A549 (cell line): ENCODE results near the gene SF3A1. TPM values are rescaled to one million over a fixed set of nuclear protein-coding genes. Genes with fewer than 3 reads are reported as not detected.

ENCODE experiments used
- ATAC-seq, 2 experiments: fragments of 200-7000 bp in 1 of 2; fragments of >200 bp in 1 of 2; cut with Nextera tagmentation in 1 of 2; cut with Tn5 transposase in 1 of 2; 3 replicates each; pipeline versions ENCODE4 v1.8.0 to v1.9.1; 2018 to 2020; ENCODE audit warnings: mild to moderate bottlenecking in 1 of 2, moderate library complexity in 1 of 2
- CTCF ChIA-PET: fragments of 300-600 bp; sonication (Branson Sonifier 250); formaldehyde crosslinking; extraction: SDS; loops from one replicate; lab custom pipeline; 2021; ENCODE audit warnings: antibody characterized with exemption, inconsistent platforms; lab: Yijun Ruan, JAX
- POLR2A ChIA-PET: fragments of 350-600 bp; formaldehyde crosslinking; extraction: SDS; loops from one replicate; lab custom pipeline; 2021; ENCODE audit warnings: antibody characterized with exemption, inconsistent platforms; lab: Yijun Ruan, JAX
- DNase-seq, 2 experiments: peaks; one replicate each; pipeline versions ENCODE4 v3.0.0 to v3.0.0-alpha.2; 2011 to 2016; ENCODE audit warnings: low read depth in 1 of 2, low spot score in 1 of 2
- FAIRE-seq: peaks from 2 replicates; lab custom pipeline; 2011; peaks lifted over from hg19 to GRCh38; lab: Jason Lieb, UNC
- H3K27ac ChIP-seq, 2 experiments: fragments of >200 bp; sonication (Bioruptor Twin); formaldehyde crosslinking; 3 replicates each; pipeline ENCODE4 v1.5.1; 2016 to 2017
- H3K4me1 ChIP-seq: fragments of >200 bp; sonication (Bioruptor Twin); formaldehyde crosslinking; 3 replicates; pipeline ENCODE4 v1.6.1; 2016
- H3K4me2 ChIP-seq: fragments of >200 bp; sonication (Bioruptor Twin); formaldehyde crosslinking; 3 replicates; pipeline ENCODE4 v1.6.1; 2016
- H3K4me3 ChIP-seq: fragments of >200 bp; sonication (Bioruptor Twin); formaldehyde crosslinking; 3 replicates; pipeline ENCODE4 v1.5.1; 2016
- H3K9me3 ChIP-seq: fragments of >200 bp; sonication (Bioruptor Twin); formaldehyde crosslinking; 3 replicates; pipeline ENCODE4 v1.6.1; 2016
- ATOH8 ChIP-seq: fragments of 250-450 bp; sonication (Bioruptor Pico); IDR thresholded peaks from 2 replicates; pipeline ENCODE4 v1.5.0; 2020; ENCODE audit warnings: low read depth, mild to moderate bottlenecking, moderate library complexity
- CBX2 ChIP-seq: fragments of 200-600 bp; sonication (generic); IDR thresholded peaks from 2 replicates; pipeline ENCODE4 v1.6.1; 2016; ENCODE audit warnings: low read depth, mild to moderate bottlenecking, borderline replicate concordance
- CEBPB ChIP-seq, 2 experiments: fragments of >200 bp in 1 of 2; sonication (Bioruptor Twin) in 1 of 2; formaldehyde crosslinking in 1 of 2; IDR thresholded peaks; 2 replicates each; pipeline ENCODE4 v1.6.1; 2012 to 2016
- CHD4 ChIP-seq: fragments of 200-600 bp; sonication (generic); IDR thresholded peaks from 2 replicates; pipeline ENCODE4 v1.6.1; 2016; ENCODE audit warnings: antibody characterized with exemption, mild to moderate bottlenecking, borderline replicate concordance
- EHMT2 ChIP-seq: fragments of 200-600 bp; sonication (generic); IDR thresholded peaks from 2 replicates; pipeline ENCODE4 v1.6.1; 2016; ENCODE audit warnings: antibody characterized with exemption, low read depth, mild to moderate bottlenecking, moderate library complexity
- ESRRA ChIP-seq: fragments of 150-350 bp; IDR thresholded peaks from 2 replicates; pipeline ENCODE4 v1.6.1; 2014; ENCODE audit warnings: mild to moderate bottlenecking, low read length, borderline replicate concordance
- FOXS1 ChIP-seq: fragments of 250-450 bp; sonication (Bioruptor Pico); IDR thresholded peaks from 2 replicates; pipeline ENCODE4 v1.5.0; 2020; ENCODE audit warnings: mild to moderate bottlenecking, moderate library complexity
- HES2 ChIP-seq: fragments of >200 bp; sonication (Bioruptor Twin); formaldehyde crosslinking; IDR thresholded peaks from 2 replicates; pipeline ENCODE4 v1.6.1; 2016
- HMGXB4 ChIP-seq: fragments of 250-450 bp; sonication (Bioruptor Pico); IDR thresholded peaks from 2 replicates; pipeline ENCODE4 v1.5.0; 2021; ENCODE audit warnings: mild to moderate bottlenecking, moderate library complexity, borderline replicate concordance
- MAX ChIP-seq: IDR thresholded peaks from 2 replicates; pipeline ENCODE4 v1.6.1; 2012
- MAZ ChIP-seq: fragments of 150-350 bp; IDR thresholded peaks from 2 replicates; pipeline ENCODE4 v1.6.1; 2014; ENCODE audit warnings: antibody characterized with exemption, low read depth, low read length, borderline replicate concordance
- NFE2L2 ChIP-seq: fragments of 150-350 bp; conservative IDR thresholded peaks from 2 replicates; pipeline ENCODE4 v1.6.1; 2014; ENCODE audit warnings: low read length
- PHF8 ChIP-seq: fragments of 200-600 bp; sonication (generic); IDR thresholded peaks from 2 replicates; pipeline ENCODE4 v1.6.1; 2016; ENCODE audit warnings: low read depth, mild to moderate bottlenecking, antibody characterized with exemption, moderate library complexity, borderline replicate concordance
- REST ChIP-seq: fragments of 200-600 bp; sonication (generic); IDR thresholded peaks from 2 replicates; pipeline ENCODE4 v1.6.1; 2016; ENCODE audit warnings: antibody characterized with exemption, mild to moderate bottlenecking, moderate library complexity
- RNF2 ChIP-seq: fragments of 200-600 bp; sonication (generic); IDR thresholded peaks from 2 replicates; pipeline ENCODE4 v1.6.1; 2016; ENCODE audit warnings: low read depth, mild to moderate bottlenecking, antibody characterized with exemption, moderate library complexity, borderline replicate concordance
- SMC3 ChIP-seq: fragments of >200 bp; sonication (Bioruptor Twin); formaldehyde crosslinking; IDR thresholded peaks from 3 replicates; pipeline ENCODE4 v1.6.1; 2018; ENCODE audit warnings: inconsistent platforms
- TFCP2L1 ChIP-seq: fragments of 250-450 bp; sonication (Bioruptor Pico); IDR thresholded peaks from 2 replicates; pipeline ENCODE4 v1.5.0; 2021; ENCODE audit warnings: mild to moderate bottlenecking
- USF2 ChIP-seq: fragments of 450-650 bp; IDR thresholded peaks from 2 replicates; pipeline ENCODE4 v1.6.1; 2014; ENCODE audit warnings: antibody characterized with exemption
- ZFP36 ChIP-seq: fragments of 450-650 bp; IDR thresholded peaks from 2 replicates; pipeline ENCODE4 v1.6.1; 2014; ENCODE audit warnings: borderline replicate concordance; ENCODE audit not compliant: partially characterized antibody
- WGBS: methylation state at CpG from one replicate; pipeline ENCODE4 v1.1.6; 2017; ENCODE audit errors: missing lambda C conversion rate; 5-methylcytosine and 5-hydroxymethylcytosine counted together
- polyA plus RNA-seq, 4 experiments: library from polyadenylated mRNA; depleted of rRNA in 3 of 4; stranded (reverse); fragments of >200 nt; fragmentation: RNase III in 1 of 4; extraction: RNeasy Plus Mini Kit Qiagen cat#74134 plus additional on column Dnase treatment in 1 of 4; gene quantifications; 2 replicates in 3 of 4; 3 replicates in 1 of 4; pipeline ENCODE4 v1.2.3, GENCODE V29; 2011 to 2017
- TF ChIP-seq, protein P1 (sequence below): IDR thresholded peaks from 2 replicates; pipeline ENCODE4 v1.6.1; 2012

SF3A1 gene
- polyA plus RNA-seq, 2 of the 4 experiments (the other 2 are of a cell fraction) = 47.0 to 57.9 TPM

GRCh38 chr22:30358541-30358940 lies 1.8 kb upstream of the SF3A1 start:
- H3K9me3 ChIP-seq = no peaks in the 10 kb centered on the region
- FAIRE-seq = no peak
- no peak overlapping the region for H3K4me3 ChIP-seq
- WGBS = 86% methylated on average over 6 of the region's 6 CpGs
- H3K4me1 ChIP-seq = peaks cover 18% of the 10 kb centered on the region; the same call in 1 of the 3 replicates
- POLR2A ChIA-PET = interaction anchor here (2.6 kb wide), 1 partner anchor 10 kb away, joined by 13 read pairs; no protein-coding TSS in a partner anchor
- DNase-seq = no peak
- CTCF ChIA-PET = interaction anchor here (2.3 to 2.9 kb wide), 2 partner anchors 30 to 96 kb away, joined by 5 to 8 read pairs; no protein-coding TSS in a partner anchor
- no peak overlapping the region for H3K4me2 ChIP-seq
- TF ChIP-seq PHF8 (no peak), FOXS1 (CRISPR knock-in tag) (no peak), SMC3 (no peak)
- ATAC-seq = no peak
- H3K27ac ChIP-seq = no peak overlapping the region

GRCh38 chr22:30357650-30358215 lies 1.0 kb upstream of the SF3A1 start:
- Histone ChIP-seq H3K27ac (peak overlapping the region; percentile 95 to 99; a peak in 4 of 6 replicates), H3K4me2 (peak overlapping the region; percentile 89), H3K4me1 (peaks cover 18% of the 10 kb centered on the region; the same call in 1 of the 3 replicates), H3K9me3 (no peaks in the 10 kb centered on the region), H3K4me3 (peak overlapping the region; percentile 93; the same call in 2 of the 3 replicates)
- ATAC-seq = no peak
- no peak for FAIRE-seq
- POLR2A ChIA-PET = interaction anchor here (0.9 to 2.6 kb wide), 3 partner anchors 11 to 66 kb away, joined by 3 to 13 read pairs (median 13); partner anchors contain the start of gene TBC1D10A
- no peak for DNase-seq
- WGBS = 72% methylated on average over 22 of the region's 22 CpGs
- TF ChIP-seq HMGXB4 (CRISPR knock-in tag) (no peak), TFCP2L1 (CRISPR knock-in tag) (no peak), RNF2 (no peak), ESRRA (no peak), HES2 (no peak), ZFP36 (no peak), CBX2 (no peak), EHMT2 (no peak), NFE2L2 (no peak), PHF8 (no peak), MAX (no peak)
- TF ChIP-seq, protein P1, sequence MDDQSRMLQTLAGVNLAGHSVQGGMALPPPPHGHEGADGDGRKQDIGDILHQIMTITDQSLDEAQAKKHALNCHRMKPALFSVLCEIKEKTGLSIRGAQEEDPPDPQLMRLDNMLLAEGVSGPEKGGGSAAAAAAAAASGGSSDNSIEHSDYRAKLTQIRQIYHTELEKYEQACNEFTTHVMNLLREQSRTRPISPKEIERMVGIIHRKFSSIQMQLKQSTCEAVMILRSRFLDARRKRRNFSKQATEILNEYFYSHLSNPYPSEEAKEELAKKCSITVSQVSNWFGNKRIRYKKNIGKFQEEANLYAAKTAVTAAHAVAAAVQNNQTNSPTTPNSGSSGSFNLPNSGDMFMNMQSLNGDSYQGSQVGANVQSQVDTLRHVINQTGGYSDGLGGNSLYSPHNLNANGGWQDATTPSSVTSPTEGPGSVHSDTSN = no peak
- CTCF ChIA-PET = interaction anchor here (1.3 to 2.9 kb wide), 3 partner anchors 30 to 95 kb away, joined by 4 to 8 read pairs (median 5); no protein-coding TSS in a partner anchor

- Histone ChIP-seq H3K4me3 (peak overlapping the region; percentile 93), H3K9me3 (no peaks in the 10 kb centered on the region), H3K4me2 (peak overlapping the region; percentile 89), H3K27ac (peak overlapping the region; percentile 95 to 99), H3K4me1 (peaks cover 18% of the 10 kb centered on the region; the same call in 1 of the 3 replicates)
- FAIRE-seq = no peak
- POLR2A ChIA-PET = interaction anchor here (0.6 to 2.6 kb wide), 7 partner anchors 11 to 68 kb away, joined by 3 to 13 read pairs (median 3); partner anchors contain the start of genes CASTOR1 and TBC1D10A
- WGBS = 12% methylated on average over 9 of the region's 9 CpGs
- DNase-seq = no peak
- CTCF ChIA-PET = interaction anchor here (0.7 to 2.9 kb wide), 7 partner anchors 18 to 95 kb away, joined by 3 to 8 read pairs (median 4); no protein-coding TSS in a partner anchor
- peak; percentile 40 to 44 for ATAC-seq
- TF ChIP-seq MAZ (no peak), REST (no peak), CEBPB (IDR thresholded peaks at IDR 0.05) (no peak), USF2 (no peak), ATOH8 (no peak), CHD4 (no peak)
- TF ChIP-seq, protein P1 = no peak
These were observed 509 bp upstream of the SF3A1 start for GRCh38 chr22:30357236-30357570.
